GM13976 (cell line): ENCODE data around the gene C19orf53.
"Not testable (repeated sequence)": the region's sequence is repeated elsewhere in the genome, so short reads cannot be mapped to it uniquely, and the experiment has no call there.

Experiments
- DNase-seq: peaks from one replicate; pipeline ENCODE4 v3.0.0; 2012; ENCODE audit warnings: low spot score
- in situ Hi-C: fragments of 300-500 bp; cut with MboI; formaldehyde crosslinking; loops from one replicate; pipeline ENCODE4 v1.12.0; 2022; ENCODE audit warnings: low sequenced_read_pairs, mixed read lengths, inconsistent platforms; ENCODE audit not compliant: unreplicated experiment
- TF ChIP-seq, protein P1 (sequence below): IDR thresholded peaks from 2 replicates; pipeline ENCODE4 v1.5.1; 2012; ENCODE audit warnings: borderline replicate concordance, mild to moderate bottlenecking; ENCODE audit not compliant: insufficient read depth; ENCODE audit errors: extremely low read depth, missing control alignments, control extremely low read depth

Gene C19orf53

DNA sequence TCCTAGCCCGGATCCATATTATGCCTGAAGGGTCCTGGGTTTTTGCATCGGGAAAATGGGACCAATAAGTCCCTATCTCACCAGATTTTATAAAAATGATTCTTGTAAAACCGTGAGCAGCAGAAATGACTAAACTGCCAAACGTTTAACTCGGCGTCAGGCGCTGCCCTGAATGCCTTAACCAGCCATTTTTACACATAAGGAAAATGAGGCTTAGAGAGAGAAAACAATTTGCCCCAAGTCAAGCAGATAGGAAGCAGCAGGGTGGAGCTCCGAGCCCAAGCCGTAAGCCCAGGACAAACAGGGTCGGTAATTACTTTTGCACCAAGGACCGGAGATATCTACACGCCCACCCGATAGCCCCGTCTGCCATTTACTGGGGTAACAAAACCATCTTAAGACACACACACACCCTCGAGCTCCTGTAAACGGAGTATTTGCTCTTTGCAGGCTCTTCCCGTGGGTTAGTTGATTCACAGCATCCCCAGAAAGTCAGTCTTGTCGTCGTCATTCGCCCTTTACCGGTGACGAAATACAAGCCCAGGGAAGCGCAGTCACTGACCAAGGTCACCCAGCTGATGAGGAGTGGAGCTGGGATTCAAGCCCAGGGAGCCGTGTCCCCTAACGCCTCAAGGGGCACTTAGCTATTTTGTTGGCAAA, 26.0 kb upstream of the C19orf53 start:
- in situ Hi-C loops: no loop called here
- TF ChIP-seq, protein P1, sequence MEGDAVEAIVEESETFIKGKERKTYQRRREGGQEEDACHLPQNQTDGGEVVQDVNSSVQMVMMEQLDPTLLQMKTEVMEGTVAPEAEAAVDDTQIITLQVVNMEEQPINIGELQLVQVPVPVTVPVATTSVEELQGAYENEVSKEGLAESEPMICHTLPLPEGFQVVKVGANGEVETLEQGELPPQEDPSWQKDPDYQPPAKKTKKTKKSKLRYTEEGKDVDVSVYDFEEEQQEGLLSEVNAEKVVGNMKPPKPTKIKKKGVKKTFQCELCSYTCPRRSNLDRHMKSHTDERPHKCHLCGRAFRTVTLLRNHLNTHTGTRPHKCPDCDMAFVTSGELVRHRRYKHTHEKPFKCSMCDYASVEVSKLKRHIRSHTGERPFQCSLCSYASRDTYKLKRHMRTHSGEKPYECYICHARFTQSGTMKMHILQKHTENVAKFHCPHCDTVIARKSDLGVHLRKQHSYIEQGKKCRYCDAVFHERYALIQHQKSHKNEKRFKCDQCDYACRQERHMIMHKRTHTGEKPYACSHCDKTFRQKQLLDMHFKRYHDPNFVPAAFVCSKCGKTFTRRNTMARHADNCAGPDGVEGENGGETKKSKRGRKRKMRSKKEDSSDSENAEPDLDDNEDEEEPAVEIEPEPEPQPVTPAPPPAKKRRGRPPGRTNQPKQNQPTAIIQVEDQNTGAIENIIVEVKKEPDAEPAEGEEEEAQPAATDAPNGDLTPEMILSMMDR: no peak
- DNase-seq: no peak

DNA sequence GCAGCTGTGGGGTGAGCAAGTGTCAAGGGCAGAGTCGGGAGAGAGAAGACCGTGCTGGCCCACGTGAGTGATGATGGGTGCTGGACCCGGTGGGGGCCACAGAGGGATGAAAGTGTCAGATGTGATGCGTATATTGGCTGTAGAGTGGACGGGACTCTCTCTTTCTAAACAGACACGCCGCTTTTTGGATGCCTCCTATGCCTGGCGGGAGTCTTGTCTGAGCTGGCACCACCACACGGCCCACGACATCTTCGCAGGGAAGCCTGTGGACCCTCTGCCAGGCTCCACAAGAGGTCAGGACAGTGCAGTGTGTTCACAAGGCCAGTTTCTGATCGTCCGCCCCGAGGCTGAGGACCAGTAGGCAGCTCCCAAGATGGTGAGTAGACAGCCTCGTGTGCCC, 22.8 kb upstream of the C19orf53 start:
- TF ChIP-seq, protein P1: no peak
- in situ Hi-C loops: no loop called here
- DNase-seq: no peak

DNA sequence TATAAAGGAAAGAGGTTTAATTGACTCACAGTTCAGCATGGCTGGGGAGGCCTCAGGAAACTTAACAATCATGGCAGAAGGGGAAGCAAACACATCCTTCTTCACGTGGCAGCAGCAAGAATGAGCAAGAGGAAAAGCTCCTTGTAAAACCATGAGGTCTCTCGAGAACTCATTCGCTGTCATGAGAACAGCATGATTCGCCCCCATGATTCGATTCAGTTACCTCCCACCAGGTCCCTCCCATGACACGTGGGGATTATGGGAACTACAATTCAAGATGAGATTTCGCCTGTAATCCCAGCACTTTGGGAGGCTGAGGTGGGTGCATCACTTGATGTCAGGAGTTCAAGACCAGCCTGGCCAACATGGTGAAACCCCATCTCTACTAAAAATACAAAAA, 20.6 kb upstream of the C19orf53 start:
- in situ Hi-C loops, DNase-seq: not testable (repeated sequence)

DNA sequence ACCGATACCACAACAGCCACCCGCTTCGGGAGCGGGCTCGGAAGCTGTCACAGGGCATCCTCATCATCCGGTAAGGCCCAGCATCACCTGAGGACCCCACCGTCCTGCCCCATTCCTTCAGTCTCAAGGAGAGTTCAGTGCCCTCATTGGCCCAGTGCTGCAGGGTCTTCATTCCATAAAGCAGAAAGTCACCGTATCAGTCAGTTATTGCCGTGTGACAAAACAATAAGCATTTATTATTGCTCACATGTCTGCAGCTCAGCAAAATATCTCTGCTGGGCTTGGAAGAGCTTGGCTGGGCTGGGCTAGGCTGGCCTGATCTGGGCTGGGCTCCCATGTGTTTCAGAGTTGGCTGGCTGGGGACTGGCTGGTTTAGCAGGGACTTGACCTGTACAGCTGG, 18.0 kb upstream of the C19orf53 start:
- in situ Hi-C loops: no loop called here
- DNase-seq: no peak
- TF ChIP-seq, protein P1: no peak

DNA sequence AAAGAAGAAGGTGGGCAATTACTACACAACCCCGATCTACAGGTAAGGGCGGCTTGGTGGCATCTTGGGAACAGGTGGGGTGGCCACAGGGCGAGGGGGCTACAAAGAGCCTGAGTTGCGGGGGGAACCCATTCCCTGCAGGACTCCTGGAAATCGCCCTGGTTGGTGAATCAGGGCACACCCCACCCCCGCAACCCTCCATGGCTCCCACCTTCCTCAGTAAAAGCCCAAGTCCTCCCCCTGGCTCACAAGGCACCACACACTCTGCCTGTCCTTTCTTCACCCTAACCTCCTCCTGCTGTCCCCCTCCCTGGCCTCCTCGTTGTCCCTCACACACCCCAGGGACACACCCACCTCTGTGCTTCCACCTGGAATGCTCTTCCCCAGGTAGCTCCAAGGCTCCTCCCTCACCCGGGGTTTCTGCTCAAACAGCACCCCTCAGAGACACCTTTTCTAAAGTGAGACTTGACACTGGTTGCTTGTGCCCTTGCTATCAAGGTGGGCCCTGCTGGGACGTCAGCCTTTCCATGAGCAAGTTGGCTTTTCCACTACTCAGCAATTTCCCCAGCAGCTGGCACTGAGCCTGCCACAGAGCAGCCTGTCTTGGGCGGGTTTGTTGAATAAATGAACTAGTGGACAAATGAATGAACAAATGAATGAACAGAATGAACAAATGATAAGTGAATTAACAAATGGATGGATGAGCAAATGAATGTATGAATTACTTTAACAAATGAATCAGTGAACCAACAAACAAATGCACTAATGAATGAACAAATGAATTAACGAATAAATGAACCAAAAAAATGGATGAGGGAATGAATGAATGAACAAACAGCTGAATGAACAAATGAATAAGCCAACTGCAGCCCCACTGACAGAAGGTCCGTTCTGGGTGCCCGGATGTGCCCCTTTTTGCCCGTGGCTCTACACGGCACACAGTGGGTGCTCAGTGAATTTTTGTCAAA, 16.2 kb upstream of the C19orf53 start:
- TF ChIP-seq, protein P1: no peak
- in situ Hi-C loops: no loop called here
- no peak for DNase-seq

DNA sequence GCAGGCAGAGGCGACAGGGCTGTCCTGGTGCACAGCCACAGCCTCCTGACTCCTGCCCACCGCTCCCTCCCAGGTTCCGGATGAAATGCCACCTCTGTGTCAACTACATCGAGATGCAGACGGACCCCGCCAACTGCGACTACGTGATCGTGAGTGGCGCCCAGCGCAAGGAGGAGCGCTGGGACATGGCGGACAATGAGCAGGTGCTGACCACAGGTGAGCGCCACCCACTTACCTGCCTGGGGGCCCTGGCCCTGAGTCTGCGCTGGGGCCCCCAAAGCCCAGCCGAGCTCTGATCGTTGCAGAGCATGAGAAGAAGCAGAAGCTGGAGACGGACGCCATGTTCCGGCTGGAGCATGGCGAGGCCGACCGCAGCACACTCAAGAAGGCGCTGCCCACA, 15.5 kb upstream of the C19orf53 start:
- TF ChIP-seq, protein P1: no peak

DNA sequence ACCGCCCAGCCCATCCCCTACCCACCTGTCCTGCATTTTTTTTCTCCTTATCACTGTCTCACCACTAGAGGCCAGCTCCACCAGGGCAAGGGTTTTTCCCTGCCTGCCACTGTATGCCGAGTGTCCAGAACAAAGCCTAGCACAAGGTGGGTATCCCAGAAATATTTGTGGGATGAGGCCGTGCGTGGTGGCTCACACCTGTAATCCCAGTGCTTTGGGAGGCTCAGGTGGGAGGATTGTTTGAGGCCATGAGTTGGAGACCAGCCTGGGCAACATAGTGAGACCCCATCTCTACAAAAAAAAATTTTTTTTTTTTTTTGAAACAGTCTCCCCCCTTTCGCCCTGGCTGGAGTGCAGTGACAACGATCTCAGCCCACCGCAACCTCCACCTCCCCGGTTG, 12.8 kb upstream of the C19orf53 start:
- no peak for DNase-seq
- in situ Hi-C loops: no loop called here
- TF ChIP-seq, protein P1: no peak

More for the DNA sequence above, 15.5 kb upstream of the C19orf53 start:
- in situ Hi-C loops: no loop called here
- DNase-seq: no peak
